DND-41 (cell line): Measurements from ENCODE around the gene KRTAP2-3.

Source experiments
- ATAC-seq: fragments of 200-7000 bp; cut with Tn5 transposase; 3 replicates; pipeline ENCODE4 v1.9.1; 2021; ENCODE audit warnings: low read depth; ENCODE audit not compliant: insufficient read depth
- DNase-seq: peaks from one replicate; pipeline ENCODE4 v3.0.0-alpha.2; 2020
- H2AFZ ChIP-seq: 2 replicates; pipeline ENCODE4 v1.6.0; 2012; ENCODE audit warnings: low read depth, low read length
- H3K27ac ChIP-seq: 2 replicates; pipeline ENCODE4 v1.5.1; 2012; ENCODE audit warnings: low read length, inconsistent platforms
- H3K27me3 ChIP-seq: fragments of 200-600 bp; sonication (generic); 2 replicates; pipeline ENCODE4 v1.6.0; 2012; ENCODE audit warnings: low read length, mild to moderate bottlenecking, inconsistent platforms; ENCODE audit not compliant: insufficient read depth, poor library complexity
- H3K36me3 ChIP-seq: 2 replicates; pipeline ENCODE4 v1.5.1; 2012; ENCODE audit warnings: low read length, inconsistent platforms; ENCODE audit not compliant: insufficient read depth
- H3K4me1 ChIP-seq: 2 replicates; pipeline ENCODE4 v1.5.1; 2012; ENCODE audit warnings: mild to moderate bottlenecking, low read length; ENCODE audit not compliant: insufficient read depth
- H3K4me2 ChIP-seq: 2 replicates; pipeline ENCODE4 v1.6.0; 2012; ENCODE audit warnings: mild to moderate bottlenecking, moderate library complexity, low read length, inconsistent platforms; ENCODE audit not compliant: insufficient read depth
- H3K4me3 ChIP-seq, 2 experiments: fragments of 200-600 bp in 1 of 2; shearing (Covaris generic) in 1 of 2; 2 replicates each; pipeline ENCODE4 v1.5.1; 2012 to 2016; ENCODE audit warnings: inconsistent platforms in 2 of 2, low read length in 2 of 2, mild to moderate bottlenecking in 2 of 2, low read depth in 1 of 2, moderate library complexity in 1 of 2
- H3K79me2 ChIP-seq: 2 replicates; pipeline ENCODE4 v1.6.0; 2012; ENCODE audit warnings: low read length, inconsistent platforms; ENCODE audit not compliant: insufficient read depth
- H3K9ac ChIP-seq: 2 replicates; pipeline ENCODE4 v1.6.0; 2012; ENCODE audit warnings: low read depth, mild to moderate bottlenecking, inconsistent platforms, low read length, moderate library complexity
- H3K9me3 ChIP-seq: 2 replicates; pipeline ENCODE4 v1.5.1; 2012; ENCODE audit warnings: low read length, moderate library complexity, mild to moderate bottlenecking, inconsistent platforms; ENCODE audit not compliant: insufficient read depth, severe bottlenecking
- H4K20me1 ChIP-seq: 2 replicates; pipeline ENCODE4 v1.6.0; 2012; ENCODE audit warnings: low read length; ENCODE audit not compliant: insufficient read depth
- EZH2 ChIP-seq: IDR thresholded peaks from 3 replicates; pipeline ENCODE4 v1.6.1; 2012; ENCODE audit warnings: borderline replicate concordance, low read depth, mild to moderate bottlenecking, moderate library complexity, low read length, inconsistent platforms; ENCODE audit not compliant: severe bottlenecking
- TF ChIP-seq, protein P1 (sequence below): IDR thresholded peaks from 2 replicates; pipeline ENCODE4 v1.5.1; 2012; ENCODE audit warnings: borderline replicate concordance, low read length, moderate library complexity, mild to moderate bottlenecking; ENCODE audit not compliant: poor library complexity, severe bottlenecking; ENCODE audit errors: extremely low read depth

KRTAP2-3 gene

DNA sequence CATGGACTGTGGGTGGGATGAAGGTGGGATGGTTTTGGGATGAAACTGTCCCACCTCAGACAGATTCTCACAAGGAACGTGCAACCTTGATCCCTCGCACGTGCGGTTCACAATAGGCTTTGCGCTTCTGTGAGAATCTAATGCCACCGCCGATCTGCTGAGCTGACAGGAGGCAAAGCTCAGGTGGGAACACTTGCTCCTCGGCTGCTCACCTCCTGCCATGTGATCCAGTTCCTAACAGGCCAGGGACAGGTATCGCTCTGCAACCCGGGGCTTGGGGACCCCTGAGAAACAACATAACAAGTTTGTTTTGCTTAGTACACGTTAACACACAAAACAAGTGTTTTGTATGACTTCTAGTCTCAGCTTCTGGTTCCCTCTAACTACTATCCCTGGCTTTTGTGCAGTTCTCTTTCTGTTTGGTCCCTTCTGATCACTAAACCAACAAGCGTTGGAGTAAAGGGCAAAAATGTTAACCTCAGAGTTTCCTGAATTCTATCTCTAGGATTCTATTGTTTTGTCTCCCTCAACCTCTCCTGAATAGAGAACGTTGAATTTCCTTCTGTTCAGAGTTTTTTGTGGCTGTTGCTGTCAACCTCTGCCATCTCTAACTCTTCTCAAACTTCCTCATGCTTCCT lies 43.2 kb downstream of the KRTAP2-3 start:
- ATAC-seq, result no peak
- no peak overlapping the region for H2AFZ ChIP-seq

DNA sequence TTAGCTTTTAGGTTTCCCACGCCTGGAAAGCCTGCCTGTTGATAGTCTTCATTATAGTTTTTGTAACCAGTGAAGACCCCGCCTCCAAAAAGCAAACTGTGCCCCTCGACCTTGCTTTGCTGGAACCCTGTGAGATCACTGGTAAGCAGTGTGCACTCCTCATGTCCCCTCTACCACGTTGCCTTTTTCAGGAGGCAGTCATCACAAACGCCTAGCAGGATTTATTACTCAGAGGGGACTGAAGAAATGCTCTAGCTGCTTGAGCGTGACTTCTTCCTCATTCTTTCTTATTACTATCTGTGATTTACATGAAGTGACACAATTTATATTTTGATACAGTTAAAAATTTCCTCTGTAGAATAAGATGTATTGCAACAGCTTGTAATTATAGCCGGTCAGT lies 44.5 kb downstream of the KRTAP2-3 start:
- Histone ChIP-seq H3K27me3 (peaks cover 16% of the 10 kb centered on the region), H3K79me2 (no peaks in the 10 kb centered on the region), H2AFZ (no peak overlapping the region), H3K9me3 (no peaks in the 10 kb centered on the region), H3K4me1 (no peaks in the 10 kb centered on the region), H3K27ac (no peak overlapping the region), H3K9ac (no peak overlapping the region), H4K20me1 (no peaks in the 10 kb centered on the region), H3K4me2 (no peak overlapping the region), H3K36me3 (no peaks in the 10 kb centered on the region), H3K4me3 (no peak overlapping the region)
- TF ChIP-seq, protein P1, sequence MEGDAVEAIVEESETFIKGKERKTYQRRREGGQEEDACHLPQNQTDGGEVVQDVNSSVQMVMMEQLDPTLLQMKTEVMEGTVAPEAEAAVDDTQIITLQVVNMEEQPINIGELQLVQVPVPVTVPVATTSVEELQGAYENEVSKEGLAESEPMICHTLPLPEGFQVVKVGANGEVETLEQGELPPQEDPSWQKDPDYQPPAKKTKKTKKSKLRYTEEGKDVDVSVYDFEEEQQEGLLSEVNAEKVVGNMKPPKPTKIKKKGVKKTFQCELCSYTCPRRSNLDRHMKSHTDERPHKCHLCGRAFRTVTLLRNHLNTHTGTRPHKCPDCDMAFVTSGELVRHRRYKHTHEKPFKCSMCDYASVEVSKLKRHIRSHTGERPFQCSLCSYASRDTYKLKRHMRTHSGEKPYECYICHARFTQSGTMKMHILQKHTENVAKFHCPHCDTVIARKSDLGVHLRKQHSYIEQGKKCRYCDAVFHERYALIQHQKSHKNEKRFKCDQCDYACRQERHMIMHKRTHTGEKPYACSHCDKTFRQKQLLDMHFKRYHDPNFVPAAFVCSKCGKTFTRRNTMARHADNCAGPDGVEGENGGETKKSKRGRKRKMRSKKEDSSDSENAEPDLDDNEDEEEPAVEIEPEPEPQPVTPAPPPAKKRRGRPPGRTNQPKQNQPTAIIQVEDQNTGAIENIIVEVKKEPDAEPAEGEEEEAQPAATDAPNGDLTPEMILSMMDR, result no peak
- no peak for TF ChIP-seq EZH2
- no peak for ATAC-seq
- no peak for DNase-seq

More for the DNA sequence above, 43.2 kb downstream of the KRTAP2-3 start:
- Histone ChIP-seq H4K20me1 (no peaks in the 10 kb centered on the region), H3K27me3 (peaks cover 11% of the 10 kb centered on the region), H3K4me2 (no peak overlapping the region), H3K4me3 (no peak overlapping the region), H3K36me3 (no peaks in the 10 kb centered on the region), H3K9me3 (no peaks in the 10 kb centered on the region), H3K9ac (no peak overlapping the region), H3K4me1 (no peaks in the 10 kb centered on the region), H3K79me2 (no peaks in the 10 kb centered on the region), H3K27ac (no peak overlapping the region)
- no peak for DNase-seq
- TF ChIP-seq EZH2, result no peak
- TF ChIP-seq, protein P1, result no peak

DNA sequence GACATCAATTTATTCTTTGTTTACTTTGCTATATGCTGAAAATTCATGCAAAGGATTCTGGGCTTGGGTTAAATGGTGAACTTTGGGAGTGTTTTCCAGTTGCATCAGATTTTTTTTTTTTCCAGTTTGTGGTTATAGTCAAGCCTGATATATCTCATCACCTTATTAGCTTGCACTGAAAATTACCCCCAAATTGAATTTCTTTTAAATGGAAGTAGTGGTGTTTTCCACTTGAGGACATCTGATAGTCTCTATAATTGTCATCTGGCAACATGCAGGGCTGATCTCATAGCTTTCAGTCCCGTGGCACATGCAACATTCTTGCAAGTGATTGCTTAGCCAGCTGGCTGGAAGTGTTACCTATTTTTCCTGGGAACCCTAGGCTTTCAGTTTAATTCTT lies 46.3 kb downstream of the KRTAP2-3 start:
- TF ChIP-seq EZH2, result no peak
- TF ChIP-seq, protein P1, result no peak
- Histone ChIP-seq H3K36me3 (no peaks in the 10 kb centered on the region), H3K4me3 (no peak overlapping the region), H3K4me1 (no peaks in the 10 kb centered on the region), H3K9me3 (no peaks in the 10 kb centered on the region), H3K79me2 (no peaks in the 10 kb centered on the region), H3K9ac (no peak overlapping the region), H2AFZ (no peak overlapping the region), H4K20me1 (no peaks in the 10 kb centered on the region), H3K27ac (no peak overlapping the region), H3K27me3 (peaks cover 18% of the 10 kb centered on the region), H3K4me2 (no peak overlapping the region)
- DNase-seq, result no peak
- no peak for ATAC-seq

DNA sequence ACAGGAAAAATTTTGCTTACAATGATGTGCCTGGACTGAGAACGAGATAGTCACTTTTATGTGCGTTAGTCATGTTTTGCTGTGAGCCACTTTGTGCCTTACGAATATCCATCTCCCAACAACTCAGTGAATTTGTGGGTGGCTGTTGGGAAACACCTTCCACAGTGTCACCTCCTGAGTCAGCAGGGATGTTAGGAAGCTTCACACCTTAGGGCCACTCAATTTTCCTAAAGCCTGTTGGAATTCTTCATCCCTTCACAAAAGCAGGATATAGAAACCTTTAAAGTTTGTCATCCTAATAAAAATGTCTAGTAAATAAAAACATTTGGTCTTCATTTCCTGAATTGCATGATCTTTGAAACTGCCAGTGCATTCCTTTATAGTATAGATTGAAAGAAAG lies 46.7 kb downstream of the KRTAP2-3 start:
- H3K36me3 ChIP-seq, result no peaks in the 10 kb centered on the region
- H2AFZ ChIP-seq, result no peak overlapping the region
- TF ChIP-seq EZH2, result no peak
- TF ChIP-seq, protein P1, result no peak
- H3K9ac ChIP-seq, result no peak overlapping the region
- ATAC-seq, result no peak
- DNase-seq, result no peak
- no peak overlapping the region for H3K4me3 ChIP-seq
- H3K4me1 ChIP-seq, result no peaks in the 10 kb centered on the region
- no peak overlapping the region for H3K27ac ChIP-seq
- H3K4me2 ChIP-seq, result no peak overlapping the region
- peaks cover 20% of the 10 kb centered on the region for H3K27me3 ChIP-seq
- H3K79me2 ChIP-seq, result no peaks in the 10 kb centered on the region
- H4K20me1 ChIP-seq, result no peaks in the 10 kb centered on the region
- H3K9me3 ChIP-seq, result no peaks in the 10 kb centered on the region
